Bone marrow (tissue), 2 donors: ENCODE measurements around the gene PKD2L1.

ENCODE experiments used
- DNase-seq, 2 donors: peaks; one replicate each; lab custom pipeline; 2025; lab: John Stamatoyannopoulos, UW

Gene PKD2L1

DNA sequence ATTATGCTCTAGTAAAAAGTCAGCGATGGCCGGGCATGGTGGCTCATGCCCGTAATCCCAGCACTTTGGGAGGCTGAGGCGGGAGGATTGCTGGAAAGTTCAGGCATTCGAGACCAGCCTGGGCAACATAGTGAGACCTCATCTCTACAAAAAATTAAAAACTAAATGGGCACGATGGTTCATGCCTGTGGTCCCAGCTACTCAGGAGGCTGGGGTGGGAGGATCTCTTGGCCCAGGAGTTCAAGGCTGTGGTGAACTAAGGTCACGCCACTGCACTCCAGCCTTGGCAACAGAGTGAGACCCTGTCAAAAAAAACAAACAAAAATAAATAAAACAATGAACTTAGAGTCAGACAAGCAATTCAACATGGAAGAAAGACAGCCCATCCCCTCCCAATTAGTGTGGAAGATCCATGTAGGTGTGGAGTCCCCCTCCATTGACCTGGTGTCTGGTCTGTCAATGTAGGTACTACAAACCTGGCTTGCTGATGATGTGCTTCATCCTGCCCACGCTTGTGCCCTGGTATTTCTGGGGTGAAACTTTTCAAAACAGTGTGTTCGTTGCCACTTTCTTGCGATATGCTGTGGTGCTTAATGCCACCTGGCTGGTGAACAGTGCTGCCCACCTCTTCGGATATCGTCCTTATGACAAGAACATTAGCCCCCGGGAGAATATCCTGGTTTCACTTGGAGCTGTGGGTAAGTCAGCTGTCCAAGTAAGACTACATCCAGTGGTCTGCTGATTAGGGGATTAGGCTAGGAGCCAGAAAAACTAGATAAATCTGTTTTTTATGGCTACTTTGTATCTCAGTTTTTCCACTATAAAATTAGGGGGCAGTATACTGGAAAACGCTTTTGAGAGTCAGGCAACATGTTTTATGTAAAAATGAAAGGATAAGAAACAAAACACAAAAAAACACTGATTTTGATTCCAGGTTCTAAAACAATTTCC is 26.3 kb upstream of the PKD2L1 start:
- no peak for DNase-seq

- no peak for DNase-seq
These were observed 25.1 kb upstream of the PKD2L1 start for GRCh38 chr10:100355086-100355485.

DNA sequence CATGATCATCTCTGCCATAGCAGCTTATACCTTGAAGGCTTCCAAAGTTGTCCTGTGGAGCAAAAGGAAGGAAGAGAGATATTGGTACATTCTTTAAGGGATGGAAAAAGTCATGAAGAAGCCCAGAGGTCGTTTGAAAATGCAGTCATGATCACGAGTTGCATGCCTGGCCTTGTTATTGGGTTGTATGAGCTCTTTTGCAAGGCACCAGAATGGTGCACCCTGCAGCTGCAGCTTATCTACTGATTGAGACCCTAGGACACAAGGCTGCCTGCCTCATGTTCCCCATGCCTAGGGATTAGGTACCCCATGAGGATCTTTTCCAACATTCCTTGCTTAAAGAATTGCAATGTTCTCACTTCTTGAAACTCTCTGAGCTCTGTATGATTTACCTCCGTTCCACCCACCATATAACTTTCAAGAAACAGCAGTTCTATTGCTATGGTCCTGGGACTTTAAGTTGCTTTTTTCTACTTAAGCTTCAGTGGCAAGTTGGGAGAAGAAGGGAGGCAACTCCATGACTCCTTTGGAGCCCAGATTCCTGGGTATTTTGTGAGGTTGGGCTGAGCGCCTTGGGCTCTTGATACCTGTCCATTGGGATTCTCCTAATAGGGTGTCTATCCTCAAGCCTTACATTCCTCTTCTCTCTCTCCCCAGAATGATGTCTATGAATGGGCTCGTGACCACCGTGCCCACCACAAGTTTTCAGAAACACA is 23.9 kb upstream of the PKD2L1 start:
- no peak for DNase-seq

DNA sequence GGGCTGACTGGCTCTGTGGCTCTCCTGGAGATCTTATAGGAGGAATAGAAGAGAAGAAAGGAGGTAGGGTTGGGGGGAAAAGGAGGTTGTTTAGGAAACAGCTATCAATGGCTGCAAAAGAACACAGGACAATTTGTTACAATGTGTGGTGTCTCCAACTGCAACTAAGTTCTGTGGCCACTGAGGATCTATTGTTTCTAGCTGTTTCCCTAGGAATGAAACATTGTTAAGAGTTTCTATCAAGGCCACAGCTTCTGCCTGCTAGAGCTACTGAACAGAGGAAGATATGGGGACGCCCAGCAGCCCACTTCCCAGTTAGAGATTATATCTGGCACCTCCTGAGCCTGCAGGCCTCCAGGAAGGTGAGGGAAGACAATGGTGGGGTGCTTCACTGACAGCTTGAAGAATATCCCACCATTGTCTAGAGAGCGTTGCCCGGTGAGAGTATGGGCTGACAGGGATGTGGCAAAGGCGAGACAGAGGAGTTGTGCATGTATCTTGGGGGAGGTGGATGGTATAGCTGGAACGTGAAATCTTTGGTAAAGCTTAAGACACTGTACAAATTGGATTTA is 21.0 kb upstream of the PKD2L1 start:
- no peak for DNase-seq

GRCh38 chr10:100349672-100350071 is 19.6 kb upstream of the PKD2L1 start:
- DNase-seq, result no peak

GRCh38 chr10:100349087-100349486 is 19.1 kb upstream of the PKD2L1 start:
- DNase-seq, result no peak

DNA sequence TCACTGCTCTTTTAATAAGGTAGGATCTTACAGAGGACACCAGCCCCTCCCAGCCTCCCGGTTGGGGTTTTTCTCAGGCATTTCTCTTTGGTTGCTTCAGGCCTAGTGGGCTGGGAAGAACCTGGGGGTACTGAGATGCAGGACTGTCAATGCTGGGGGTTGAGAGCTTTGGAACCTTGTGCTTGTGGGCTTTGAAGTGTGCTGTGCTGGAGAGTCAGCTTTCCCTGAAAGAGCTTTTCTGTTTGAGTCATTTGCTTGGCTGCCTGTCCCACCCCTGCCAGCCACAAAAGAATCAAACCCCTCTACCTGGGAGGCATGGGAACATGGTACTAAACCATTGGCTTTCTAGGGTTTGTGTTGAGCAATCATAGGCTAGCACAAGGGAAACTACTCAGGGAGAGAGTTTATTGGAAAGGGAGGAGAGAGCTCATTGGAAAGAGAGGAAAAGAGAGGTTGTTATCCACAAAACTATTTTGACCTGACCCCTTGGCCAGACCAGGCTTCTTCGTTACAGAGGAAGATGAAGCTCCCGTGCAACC is 18.4 kb upstream of the PKD2L1 start:
- DNase-seq, result no peak

DNA sequence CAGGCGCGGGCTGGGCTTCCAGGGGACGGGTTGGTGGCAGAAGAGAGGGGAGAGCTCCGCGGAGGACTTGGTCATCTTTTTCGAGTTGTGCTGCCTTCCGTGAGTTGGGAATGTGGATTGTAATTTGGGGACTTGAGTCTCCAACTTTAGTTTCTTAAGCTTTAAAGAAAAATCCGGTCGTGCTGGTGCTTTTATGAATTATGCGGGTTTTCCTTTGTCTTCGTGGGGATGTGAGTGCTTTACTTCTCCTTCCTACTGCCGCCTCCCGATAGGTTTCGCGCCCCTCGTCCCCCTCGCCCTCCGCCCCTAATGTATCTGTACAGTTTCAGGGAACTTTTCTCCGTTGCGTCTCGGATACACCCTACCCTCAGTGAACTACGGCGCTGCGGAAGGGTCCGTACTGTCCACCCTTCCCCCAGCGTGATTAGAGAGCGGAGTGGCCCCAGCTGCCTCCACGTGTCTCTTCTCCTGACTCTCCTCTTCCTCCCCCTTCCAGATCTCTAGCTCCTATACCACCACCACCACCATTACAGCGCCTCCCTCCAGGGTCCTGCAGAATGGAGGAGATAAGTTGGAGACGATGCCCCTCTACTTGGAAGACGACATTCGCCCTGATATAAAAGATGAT is 17.7 kb upstream of the PKD2L1 start:
- no peak for DNase-seq

- peak; percentile 33 to 64 for DNase-seq
These were observed 16.9 kb upstream of the PKD2L1 start, which contains the start of gene SCD for GRCh38 chr10:100346765-100347567. TSS of gene SCD (plus strand) at chr10:100347233. CDS start at chr10:100347505, 272 bp downstream.

GRCh38 chr10:100346351-100346764 is 16.3 kb upstream of the PKD2L1 start:
- DNase-seq, result peak in 1 of 2 donors; percentile 20

DNA sequence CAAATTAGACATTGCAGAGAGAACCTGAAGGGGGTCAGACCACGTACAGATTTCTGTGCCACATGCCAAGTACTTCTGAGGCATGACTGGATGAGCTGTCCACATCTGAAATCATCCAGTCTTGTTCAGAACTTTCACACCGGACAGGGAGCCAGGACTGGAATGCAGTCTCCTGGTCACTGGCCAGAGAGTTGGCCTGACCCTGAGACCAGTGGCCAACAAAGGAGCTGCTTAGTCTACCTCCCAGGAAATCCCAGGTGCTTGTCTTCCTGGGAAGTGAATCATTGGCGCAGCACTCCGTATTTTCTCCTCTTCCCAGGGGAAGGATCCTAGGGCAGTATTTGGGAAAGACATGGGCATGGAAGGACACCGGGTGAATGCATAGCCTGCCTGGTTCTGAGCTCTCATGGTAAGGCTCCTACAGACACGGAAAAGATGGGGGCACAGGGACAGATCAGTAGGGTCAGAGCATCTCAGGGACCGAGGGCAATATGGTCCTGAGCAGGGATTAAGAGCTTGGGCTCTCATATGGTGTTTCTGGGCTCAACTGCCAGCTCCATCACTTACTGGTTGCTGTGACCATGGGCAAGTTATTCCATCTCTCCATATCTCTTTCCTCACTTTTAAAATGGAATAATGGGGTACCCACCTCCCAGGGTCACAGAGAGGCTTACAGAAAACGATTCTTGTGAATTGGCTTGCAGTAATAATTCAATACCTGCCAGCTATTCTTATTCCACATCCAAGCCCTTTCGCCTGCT is 15.7 kb upstream of the PKD2L1 start:
- no peak for DNase-seq

GRCh38 chr10:100344241-100344788 is 14.3 kb upstream of the PKD2L1 start:
- no peak for DNase-seq

DNA sequence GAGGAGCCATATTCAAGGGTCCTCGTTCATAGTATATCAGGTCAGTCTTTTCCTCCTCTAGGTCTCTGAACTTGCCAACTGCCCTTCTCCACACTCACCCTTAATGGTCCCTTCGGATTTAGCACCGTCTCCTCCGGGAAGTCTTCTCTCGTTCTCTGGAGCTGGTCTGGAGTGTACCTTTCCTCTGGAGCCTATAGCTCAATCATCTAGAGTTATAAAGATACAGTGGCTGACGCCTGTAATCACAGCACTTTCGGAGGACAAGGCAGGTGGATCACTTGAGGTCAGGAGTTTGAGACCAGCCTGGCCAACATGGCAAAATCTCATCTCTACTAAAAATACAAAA is 12.6 kb upstream of the PKD2L1 start:
- no peak for DNase-seq

- peak in 1 of 2 donors; percentile 6 for DNase-seq
These were observed 12.1 kb upstream of the PKD2L1 start for GRCh38 chr10:100341953-100342626.

DNA sequence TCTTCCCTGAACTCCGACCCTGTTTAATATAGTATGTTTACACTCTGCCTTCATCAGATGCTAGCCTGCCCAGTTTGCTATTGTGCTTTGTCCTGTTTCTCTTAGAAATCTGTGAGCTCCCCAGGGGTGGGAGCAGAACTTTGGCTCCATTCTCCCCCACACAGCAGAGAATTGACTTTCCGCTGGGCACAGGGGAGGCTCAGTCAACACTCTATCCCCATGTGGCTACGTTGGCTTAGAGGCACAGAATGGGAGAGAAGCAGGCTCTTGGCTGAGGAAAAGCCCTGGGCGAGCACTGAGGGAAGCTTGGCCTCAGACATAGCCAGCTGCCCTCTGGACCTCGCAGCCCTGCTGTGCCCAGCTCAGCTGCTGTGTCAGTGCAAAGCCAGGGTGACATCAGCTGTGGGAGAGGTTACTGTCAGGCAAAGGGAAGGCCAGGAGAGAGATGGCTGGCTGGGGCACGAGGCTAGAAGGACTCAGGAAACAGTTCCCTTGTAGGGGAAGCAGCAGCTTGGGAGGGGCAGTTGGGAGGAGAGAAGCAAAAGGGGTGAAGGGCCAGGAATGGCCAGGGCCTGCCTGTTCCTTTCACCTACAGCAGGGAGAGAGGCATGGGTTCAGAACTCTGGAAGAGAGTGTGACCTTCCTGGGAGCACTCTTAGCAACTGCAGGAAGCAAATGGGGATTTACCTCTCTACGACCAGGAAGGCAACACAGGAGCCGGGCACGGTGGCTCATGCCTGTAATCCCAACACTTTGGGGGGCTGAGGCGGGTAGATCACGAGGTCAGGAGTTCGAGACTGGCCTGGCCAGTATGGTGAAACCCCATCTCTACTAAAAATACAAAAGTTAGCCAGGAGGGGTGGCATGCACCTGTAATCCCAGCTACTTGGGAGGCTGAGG is 11.2 kb upstream of the PKD2L1 start:
- no peak for DNase-seq

DNA sequence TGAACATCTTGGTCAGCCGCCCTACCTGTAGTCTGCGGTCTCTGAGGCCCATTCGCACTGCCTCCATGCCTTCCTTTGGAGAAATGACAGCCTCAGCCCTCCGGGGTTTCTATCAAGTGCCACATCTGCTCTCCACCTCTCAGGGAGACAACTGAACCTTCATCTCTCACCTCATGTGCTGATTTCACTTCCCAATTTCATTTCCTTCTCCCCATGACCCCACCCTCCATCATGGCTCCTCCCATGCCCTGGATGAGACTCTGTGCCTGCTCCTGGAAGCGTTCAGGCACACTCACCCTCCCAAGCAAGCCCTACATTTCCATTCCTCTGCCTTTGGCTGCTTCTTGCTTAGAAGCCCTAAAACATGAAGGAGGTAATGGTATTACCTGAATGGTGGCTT is 9.2 kb upstream of the PKD2L1 start:
- DNase-seq, result no peak

DNA sequence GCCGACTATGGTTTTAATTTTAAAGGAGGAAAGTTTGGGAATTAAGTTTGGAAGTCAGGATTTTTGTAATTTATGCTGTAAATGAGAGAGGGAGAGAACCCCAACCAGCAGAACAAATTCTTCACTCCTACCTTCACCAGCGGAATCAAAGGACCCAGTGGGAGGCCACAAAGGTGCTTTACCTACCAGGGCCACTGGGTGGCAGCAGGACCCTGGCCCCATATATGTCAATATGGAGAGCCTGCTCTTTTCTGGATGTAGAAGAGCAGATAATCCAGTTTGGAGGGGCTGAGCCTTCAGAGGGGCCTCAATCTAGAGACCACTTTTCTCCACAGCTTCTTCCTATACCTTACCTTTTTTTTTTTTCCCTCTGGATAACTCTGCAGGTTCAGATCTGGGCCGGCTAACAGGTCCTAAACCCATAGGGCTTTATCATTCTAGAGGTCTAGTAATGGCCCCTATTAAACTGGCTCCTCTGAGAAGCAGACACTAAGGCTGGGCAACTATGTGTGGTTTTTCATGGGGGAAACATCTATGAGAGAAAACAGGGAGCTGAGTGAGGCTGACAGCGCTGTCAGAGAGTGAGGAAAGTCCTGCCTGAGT is 8.5 kb upstream of the PKD2L1 start:
- DNase-seq, result peak; percentile 21 to 28

- DNase-seq, result no peak
These were observed 4.7 kb upstream of the PKD2L1 start for GRCh38 chr10:100334762-100335161.
